OCI-LY3 (cell line): Measurements from ENCODE around the gene MYLK.

Experiments
- H2AFZ ChIP-seq: fragments of 200-600, 300-600 bp; shearing (Covaris generic); 2 replicates; pipeline ENCODE4 v1.6.0; 2014; ENCODE audit warnings: antibody characterized with exemption, low read depth, low read length
- H3K27ac ChIP-seq: fragments of 200-600, 300-600 bp; sonication (generic); 2 replicates; pipeline ENCODE4 v1.5.1; 2014; ENCODE audit warnings: mild to moderate bottlenecking, low read length, moderate library complexity, mixed read lengths
- H3K27me3 ChIP-seq: fragments of 200-600, 300-600 bp; sonication (generic); 2 replicates; pipeline ENCODE4 v1.6.1; 2014; ENCODE audit warnings: low read depth, low read length, mixed read lengths
- H3K36me3 ChIP-seq: fragments of 200-600, 300-600 bp; sonication (generic); replicated peaks from 2 replicates; pipeline ENCODE3; 2014; ENCODE audit warnings: low read depth, low read length, mixed read lengths
- H3K4me1 ChIP-seq: fragments of 300-600, 200-600 bp; sonication (generic); 2 replicates; pipeline ENCODE4 v1.6.1; 2014; ENCODE audit warnings: low read length, mixed read lengths
- H3K4me2 ChIP-seq: fragments of 200-600, 300-600 bp; sonication (generic); 2 replicates; pipeline ENCODE4 v1.6.1; 2014; ENCODE audit warnings: low read length, mixed read lengths
- H3K4me3 ChIP-seq: fragments of 300-600, 200-600 bp; sonication (generic); 2 replicates; pipeline ENCODE4 v1.5.1; 2014; ENCODE audit warnings: antibody characterized with exemption, mild to moderate bottlenecking, low read length, moderate library complexity
- H3K79me2 ChIP-seq: fragments of 300-600, 200-600 bp; shearing (Covaris generic); 2 replicates; pipeline ENCODE4 v1.6.1; 2014; ENCODE audit warnings: mild to moderate bottlenecking, low read length, mixed read lengths
- H3K9ac ChIP-seq: fragments of 300-600, 200-600 bp; shearing (Covaris generic); 2 replicates; pipeline ENCODE4 v1.6.0; 2014; ENCODE audit warnings: mild to moderate bottlenecking, low read length, moderate library complexity
- H3K9me3 ChIP-seq: fragments of 200-600, 300-600 bp; shearing (Covaris generic); 2 replicates; pipeline ENCODE4 v1.6.1; 2014; ENCODE audit warnings: low read length, mixed read lengths; ENCODE audit not compliant: insufficient read depth
- H4K20me1 ChIP-seq: fragments of 200-600, 300-600 bp; sonication (generic); 2 replicates; pipeline ENCODE4 v1.6.1; 2016; ENCODE audit warnings: low read length, mixed read lengths; ENCODE audit not compliant: insufficient read depth
- CTCF ChIP-seq: fragments of 200-600, 300-600 bp; sonication (generic); IDR thresholded peaks from 2 replicates; pipeline ENCODE4 v1.5.1; 2014; ENCODE audit warnings: antibody characterized with exemption, low read length, low read depth
- EZH2phosphoT487 ChIP-seq: fragments of 200-600 bp; shearing (Covaris generic); IDR thresholded peaks from 2 replicates; pipeline ENCODE4 v1.6.1; 2018; ENCODE audit warnings: antibody characterized with exemption, mixed run types, low read depth

Gene MYLK

GRCh38 chr3:123789160-123789559 is 95.0 kb downstream of the MYLK start:
- no peak overlapping the region for H3K9ac ChIP-seq
- H3K4me3 ChIP-seq = no peak overlapping the region
- H3K79me2 ChIP-seq = no peaks in the 10 kb centered on the region
- H3K27me3 ChIP-seq = peaks cover 17% of the 10 kb centered on the region; the same call in 1 of the 2 replicates
- no peaks in the 10 kb centered on the region for H3K4me1 ChIP-seq
- H4K20me1 ChIP-seq = no peaks in the 10 kb centered on the region
- H3K4me2 ChIP-seq = no peak overlapping the region
- no peaks in the 10 kb centered on the region for H3K9me3 ChIP-seq
- no peaks in the 10 kb centered on the region for H3K36me3 ChIP-seq
- no peak overlapping the region for H2AFZ ChIP-seq
- no peak overlapping the region for H3K27ac ChIP-seq
- TF ChIP-seq CTCF (no peak), EZH2phosphoT487 (no peak)

GRCh38 chr3:123788710-123789109 is 95.4 kb downstream of the MYLK start:
- H3K4me1 ChIP-seq = no peaks in the 10 kb centered on the region
- no peaks in the 10 kb centered on the region for H3K36me3 ChIP-seq
- no peak overlapping the region for H3K9ac ChIP-seq
- no peaks in the 10 kb centered on the region for H3K79me2 ChIP-seq
- no peak overlapping the region for H3K27ac ChIP-seq
- H3K9me3 ChIP-seq = no peaks in the 10 kb centered on the region
- peaks cover 17% of the 10 kb centered on the region; the same call in 1 of the 2 replicates for H3K27me3 ChIP-seq
- no peak overlapping the region for H3K4me3 ChIP-seq
- no peaks in the 10 kb centered on the region for H4K20me1 ChIP-seq
- no peak overlapping the region for H2AFZ ChIP-seq
- no peak overlapping the region for H3K4me2 ChIP-seq
- no peak for TF ChIP-seq EZH2phosphoT487
- TF ChIP-seq CTCF = no peak

GRCh38 chr3:123787133-123787532 is 97.0 kb downstream of the MYLK start:
- no peaks in the 10 kb centered on the region for H4K20me1 ChIP-seq
- H2AFZ ChIP-seq = no peak overlapping the region
- no peaks in the 10 kb centered on the region for H3K36me3 ChIP-seq
- H3K27me3 ChIP-seq = peaks cover 17% of the 10 kb centered on the region; the same call in 1 of the 2 replicates
- no peak overlapping the region for H3K9ac ChIP-seq
- no peak overlapping the region for H3K4me2 ChIP-seq
- no peak overlapping the region for H3K27ac ChIP-seq
- no peak for TF ChIP-seq CTCF
- no peak for TF ChIP-seq EZH2phosphoT487
- H3K4me1 ChIP-seq = no peaks in the 10 kb centered on the region
- no peaks in the 10 kb centered on the region for H3K79me2 ChIP-seq
- H3K4me3 ChIP-seq = no peak overlapping the region
- no peaks in the 10 kb centered on the region for H3K9me3 ChIP-seq

GRCh38 chr3:123785602-123786001 is 98.5 kb downstream of the MYLK start:
- H2AFZ ChIP-seq = no peak overlapping the region
- no peaks in the 10 kb centered on the region for H3K79me2 ChIP-seq
- no peaks in the 10 kb centered on the region for H3K36me3 ChIP-seq
- H4K20me1 ChIP-seq = no peaks in the 10 kb centered on the region
- TF ChIP-seq EZH2phosphoT487 (no peak), CTCF (no peak)
- peaks cover 14% of the 10 kb centered on the region; the same call in 1 of the 2 replicates for H3K27me3 ChIP-seq
- no peak overlapping the region for H3K27ac ChIP-seq
- no peak overlapping the region for H3K4me2 ChIP-seq
- H3K9ac ChIP-seq = no peak overlapping the region
- no peak overlapping the region for H3K4me3 ChIP-seq
- no peaks in the 10 kb centered on the region for H3K9me3 ChIP-seq
- no peaks in the 10 kb centered on the region for H3K4me1 ChIP-seq
